PC-9 (cell line): ENCODE measurements around the gene GALNT14. TPM values are rescaled to one million over a fixed set of nuclear protein-coding genes. Genes with fewer than 3 reads are reported as not detected.

Experiments used
- BruUV-seq: library from RNA; stranded (reverse); fragments of 400-500 nt; replicated peaks from 2 replicates; lab custom pipeline; 2021; lab: Mats Ljungman, UMichigan
- CTCF ChIA-PET: fragments of 300-600 bp; sonication (Branson Sonifier 250); formaldehyde crosslinking; loops from one replicate; lab custom pipeline; 2022; ENCODE audit warnings: antibody characterized with exemption; lab: Charles Lee
- POLR2A ChIA-PET: fragments of 300-600 bp; sonication (Branson Sonifier 250); formaldehyde crosslinking; loops from one replicate; lab custom pipeline; 2022; ENCODE audit warnings: antibody characterized with exemption; ENCODE audit not compliant: unreplicated experiment; lab: Charles Lee
- DNase-seq, 2 experiments: peaks; one replicate each; pipeline versions ENCODE4 v3.0.0 to v3.0.0-alpha.2; 2015 to 2022; ENCODE audit warnings: mixed read lengths in 1 of 2
- H2AFZ ChIP-seq: fragments of 200-600 bp; sonication (generic); 2 replicates; pipeline ENCODE4 v1.8.1; 2017; ENCODE audit warnings: antibody characterized with exemption
- H3F3A ChIP-seq: fragments of 200-600 bp; sonication (generic); 2 replicates; pipeline ENCODE4 v1.8.1; 2017; ENCODE audit warnings: antibody characterized with exemption, mild to moderate bottlenecking, low read depth; ENCODE audit not compliant: insufficient read depth
- H3K27ac ChIP-seq: fragments of 200-600 bp; sonication (generic); 2 replicates; pipeline ENCODE4 v1.6.1; 2016; ENCODE audit warnings: mixed run types
- H3K27me3 ChIP-seq: fragments of 200-600 bp; sonication (generic); 2 replicates; pipeline ENCODE4 v1.6.1; 2016; ENCODE audit warnings: low read depth, mixed run types; ENCODE audit not compliant: insufficient read depth
- H3K36me3 ChIP-seq: fragments of 200-600 bp; sonication (generic); 2 replicates; pipeline ENCODE4 v1.6.1; 2016; ENCODE audit warnings: low read depth, mixed run types
- H3K4me1 ChIP-seq: fragments of 200-600 bp; sonication (generic); replicated peaks from 2 replicates; pipeline ENCODE4 v1.6.1; 2016; ENCODE audit warnings: mixed run types; ENCODE audit not compliant: insufficient read depth
- H3K4me2 ChIP-seq: fragments of 200-600 bp; sonication (generic); 2 replicates; pipeline ENCODE4 v1.6.1; 2017; ENCODE audit warnings: mixed run types
- H3K4me3 ChIP-seq: fragments of 200-600 bp; sonication (generic); 2 replicates; pipeline ENCODE4 v1.6.1; 2016; ENCODE audit warnings: mixed run types
- H3K79me2 ChIP-seq: fragments of 200-600 bp; sonication (generic); 2 replicates; pipeline ENCODE4 v1.6.1; 2017; ENCODE audit warnings: low read depth, mixed run types
- H3K9me2 ChIP-seq: fragments of 200-600 bp; sonication (generic); 2 replicates; pipeline ENCODE4 v1.8.1; 2017; ENCODE audit warnings: mild to moderate bottlenecking; ENCODE audit not compliant: insufficient read depth
- H3K9me3 ChIP-seq: fragments of 200-600 bp; sonication (generic); 2 replicates; pipeline ENCODE4 v1.8.1; 2016; ENCODE audit warnings: low read depth; ENCODE audit not compliant: insufficient read depth
- H4K20me1 ChIP-seq: fragments of 200-600 bp; sonication (generic); 2 replicates; pipeline ENCODE4 v1.8.1; 2017; ENCODE audit not compliant: insufficient read depth
- CTCF ChIP-seq: fragments of 200-600 bp; sonication (generic); conservative IDR thresholded peaks from 2 replicates; pipeline ENCODE4 v1.6.1; 2017; ENCODE audit warnings: mixed run types, antibody characterized with exemption, mild to moderate bottlenecking, moderate library complexity
- EZH2 ChIP-seq: fragments of 200-600 bp; sonication (generic); IDR thresholded peaks from 2 replicates; pipeline ENCODE4 v1.8.0; 2017; ENCODE audit warnings: antibody characterized with exemption, low read depth
- intact Hi-C: fragments of 100-400 bp; cut with micrococcal nuclease; formaldehyde crosslinking; loops from one replicate; pipeline ENCODE4 v1.10.0; 2022; ENCODE audit not compliant: unreplicated experiment
- total RNA-seq: library from RNA; stranded (reverse); gene quantifications from 2 replicates; pipeline ENCODE4 v1.2.3, GENCODE V29; 2021

The GALNT14 gene
- total RNA-seq, 1 experiment from 2014 or later = 3.1 TPM

DNA sequence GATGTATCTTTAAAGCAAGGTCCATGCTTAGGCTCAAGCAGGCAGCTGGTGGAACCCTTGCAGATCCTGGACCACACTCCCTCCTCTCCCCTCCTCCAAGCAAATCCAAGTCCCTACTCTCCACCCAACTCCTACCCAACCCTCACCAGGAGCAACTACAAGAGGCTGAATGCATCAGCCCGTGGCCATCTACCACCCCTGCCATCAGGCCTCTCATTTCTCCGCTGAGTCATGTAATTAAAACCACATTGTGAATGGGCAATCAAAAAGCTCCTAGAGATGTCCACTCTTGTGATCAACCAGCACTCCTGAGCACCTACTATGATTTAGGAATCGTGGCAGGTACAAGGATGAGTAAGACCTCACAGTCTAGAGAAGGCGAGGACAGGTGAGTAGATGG, 188.8 kb downstream of the GALNT14 start:
- ChIA-PET POLR2A (no interaction called here), CTCF (no interaction called here)
- H3K27ac ChIP-seq = no peak overlapping the region
- no peak overlapping the region for H2AFZ ChIP-seq
- H3K9me2 ChIP-seq = no peaks in the 10 kb centered on the region
- H3F3A ChIP-seq = no peaks in the 10 kb centered on the region
- TF ChIP-seq CTCF = no peak
- intact Hi-C loops = no loop called here
- no peak overlapping the region for H3K4me2 ChIP-seq
- no peak overlapping the region for H3K4me3 ChIP-seq
- H3K9me3 ChIP-seq = peaks cover 6% of the 10 kb centered on the region; the same call in 1 of the 2 replicates
- no TSS peak for BruUV-seq
- H3K27me3 ChIP-seq = no peaks in the 10 kb centered on the region
- no peaks in the 10 kb centered on the region for H4K20me1 ChIP-seq
- H3K4me1 ChIP-seq = no peaks in the 10 kb centered on the region
- peaks cover 7% of the 10 kb centered on the region; the same call in 1 of the 2 replicates for H3K36me3 ChIP-seq
- DNase-seq = no peak
- H3K79me2 ChIP-seq = no peaks in the 10 kb centered on the region

- POLR2A ChIA-PET = no interaction called here
- no peaks in the 10 kb centered on the region for H3K9me2 ChIP-seq
- peaks cover 7% of the 10 kb centered on the region; the same call in 1 of the 2 replicates for H3K36me3 ChIP-seq
- H3K4me3 ChIP-seq = no peak overlapping the region
- TF ChIP-seq EZH2 = no peak
- no peak for TF ChIP-seq CTCF
- intact Hi-C loops = no loop called here
- H3K79me2 ChIP-seq = no peaks in the 10 kb centered on the region
- H3K4me1 ChIP-seq = no peaks in the 10 kb centered on the region
- no TSS peak for BruUV-seq
- CTCF ChIA-PET = no interaction called here
- no peak overlapping the region for H3K4me2 ChIP-seq
- H3K27me3 ChIP-seq = no peaks in the 10 kb centered on the region
- no peaks in the 10 kb centered on the region for H3F3A ChIP-seq
- H4K20me1 ChIP-seq = no peaks in the 10 kb centered on the region
- H3K27ac ChIP-seq = no peak overlapping the region
- H3K9me3 ChIP-seq = peaks cover 6% of the 10 kb centered on the region; the same call in 1 of the 2 replicates
- DNase-seq = no peak
- no peak overlapping the region for H2AFZ ChIP-seq
These were observed 189.4 kb downstream of the GALNT14 start for GRCh38 chr2:30948857-30949256.

DNA sequence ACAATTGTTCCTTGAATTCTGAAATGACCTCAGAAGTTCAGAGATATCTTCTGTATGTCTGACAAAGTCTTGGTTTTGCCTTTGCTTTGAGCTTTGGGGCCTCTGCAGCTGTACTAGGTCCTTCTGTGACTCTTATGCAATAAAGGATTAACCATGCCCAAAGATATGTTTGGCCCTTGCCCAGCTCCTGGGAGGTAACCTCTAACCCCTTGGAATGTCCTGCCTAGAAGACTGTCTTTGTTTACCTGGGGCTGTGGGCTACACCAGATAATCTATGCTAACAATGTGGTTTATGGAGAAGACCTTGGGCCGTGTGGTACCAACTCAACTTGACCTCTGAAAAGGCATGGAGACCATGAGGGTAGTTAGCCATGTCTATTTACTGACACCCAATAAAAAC, 190.1 kb downstream of the GALNT14 start:
- ChIA-PET POLR2A (no interaction called here), CTCF (no interaction called here)
- Histone ChIP-seq H3K9me2 (no peaks in the 10 kb centered on the region), H3K27me3 (no peaks in the 10 kb centered on the region), H3K79me2 (no peaks in the 10 kb centered on the region), H4K20me1 (no peaks in the 10 kb centered on the region), H3F3A (no peaks in the 10 kb centered on the region), H3K4me1 (no peaks in the 10 kb centered on the region), H2AFZ (no peak overlapping the region), H3K27ac (no peak overlapping the region), H3K4me2 (no peak overlapping the region), H3K36me3 (peaks cover 7% of the 10 kb centered on the region; the same call in 1 of the 2 replicates), H3K9me3 (peaks cover 6% of the 10 kb centered on the region; the same call in 1 of the 2 replicates), H3K4me3 (no peak overlapping the region)
- DNase-seq = no peak
- BruUV-seq = no TSS peak
- intact Hi-C loops = no loop called here
- TF ChIP-seq EZH2 = no peak
- no peak for TF ChIP-seq CTCF
